GM12878 (cell line): Measurements from ENCODE around the gene PTPRF. TPM values are rescaled to one million over a fixed set of nuclear protein-coding genes. Genes with fewer than 3 reads are reported as not detected.

Experiments
- ATAC-seq: fragments of 200-7000 bp; cut with Tn5 transposase; 3 replicates; pipeline ENCODE4 v1.9.1; 2020; ENCODE audit warnings: mild to moderate bottlenecking, moderate library complexity
- BruUV-seq: library from RNA; stranded (reverse); fragments of 400-500 nt; replicated peaks from 2 replicates; lab custom pipeline; 2021; lab: Mats Ljungman, UMichigan
- CTCF ChIA-PET: fragments of 300-600 bp; sonication (Branson Sonifier 250); formaldehyde crosslinking; extraction: SDS; loops from one replicate; lab custom pipeline; 2021; ENCODE audit warnings: inconsistent platforms; lab: Yijun Ruan, JAX
- POLR2A ChIA-PET: fragments of 350-600 bp; formaldehyde crosslinking; extraction: SDS; loops from one replicate; lab custom pipeline; 2021; ENCODE audit warnings: inconsistent platforms; lab: Charles Lee
- RAD21 ChIA-PET: fragments of 300-600 bp; sonication (Branson Sonifier 250); formaldehyde crosslinking; loops from one replicate; lab custom pipeline; 2023; ENCODE audit warnings: antibody characterized with exemption; ENCODE audit not compliant: unreplicated experiment; lab: Charles Lee
- SMC1A ChIA-PET: fragments of 300-600 bp; sonication (Branson Sonifier 250); formaldehyde crosslinking; loops from one replicate; lab custom pipeline; 2023; ENCODE audit not compliant: unreplicated experiment, uncharacterized antibody; lab: Charles Lee
- DNase-seq: peaks from one replicate; pipeline ENCODE4 v3.0.0-alpha.2; 2011; ENCODE audit warnings: low read depth, low spot score
- FAIRE-seq: peaks from 3 replicates; lab custom pipeline; 2011; peaks lifted over from hg19 to GRCh38; lab: Jason Lieb, UNC
- H2AFZ ChIP-seq: 2 replicates; pipeline ENCODE4 v1.6.0; 2011; ENCODE audit warnings: low read depth, low read length, control low read depth; ENCODE audit not compliant: control insufficient read depth
- H3K27ac ChIP-seq: 2 replicates; pipeline ENCODE4 v1.5.1; 2011; ENCODE audit warnings: control low read depth; ENCODE audit not compliant: control insufficient read depth, insufficient read depth
- H3K27me3 ChIP-seq, 2 experiments: replicated peaks in 1 of 2; 2 replicates each; pipeline versions ENCODE4 v1.6.0 to v1.6.1; 2011; ENCODE audit warnings: low read length in 1 of 2; ENCODE audit not compliant: control insufficient read depth in 2 of 2, insufficient read depth in 2 of 2
- H3K36me3 ChIP-seq, 2 experiments: 2 replicates each; pipeline ENCODE4 v1.5.1; 2011; ENCODE audit warnings: low read length in 1 of 2; ENCODE audit not compliant: control insufficient read depth in 2 of 2, insufficient read depth in 2 of 2
- H3K4me1 ChIP-seq: 2 replicates; pipeline ENCODE4 v1.6.1; 2011; ENCODE audit warnings: mild to moderate bottlenecking, low read length, moderate library complexity, mixed read lengths; ENCODE audit not compliant: control insufficient read depth, insufficient read depth
- H3K4me2 ChIP-seq: 2 replicates; pipeline ENCODE4 v1.6.0; 2011; ENCODE audit warnings: control low read depth; ENCODE audit not compliant: control insufficient read depth, insufficient read depth
- H3K4me3 ChIP-seq: fragments of 200-600 bp; sonication (generic); 2 replicates; pipeline ENCODE4 v1.5.1; 2016
- H3K79me2 ChIP-seq: 2 replicates; pipeline ENCODE4 v1.6.0; 2011; ENCODE audit warnings: low read length; ENCODE audit not compliant: control insufficient read depth, insufficient read depth
- H3K9ac ChIP-seq: 2 replicates; pipeline ENCODE4 v1.8.0; 2011; ENCODE audit warnings: low read length, control low read depth, mixed read lengths; ENCODE audit not compliant: control insufficient read depth, insufficient read depth
- H3K9me3 ChIP-seq: replicated peaks from 3 replicates; pipeline ENCODE4 v1.5.1; 2011; ENCODE audit warnings: mild to moderate bottlenecking, low read length; ENCODE audit not compliant: control insufficient read depth, insufficient read depth
- H4K20me1 ChIP-seq: 2 replicates; pipeline ENCODE4 v1.6.0; 2011; ENCODE audit not compliant: control insufficient read depth, insufficient read depth
- PKNOX1 ChIP-seq: fragments of 450-650 bp; IDR thresholded peaks from 2 replicates; pipeline ENCODE4 v1.6.1; 2016; ENCODE audit warnings: mild to moderate bottlenecking
- RELB ChIP-seq: fragments of 450-650 bp; IDR thresholded peaks from 2 replicates; pipeline ENCODE4 v1.6.1; 2017; ENCODE audit warnings: low read depth, mild to moderate bottlenecking, moderate library complexity
- ZNF384 ChIP-seq: IDR thresholded peaks from 2 replicates; pipeline ENCODE4 v1.6.1; 2012; ENCODE audit warnings: low read depth, mild to moderate bottlenecking, low read length, improper control_type of control experiment, borderline replicate concordance
- WGBS: methylation state at CpG from one replicate; pipeline ENCODE4 v1.1.6; 2016; ENCODE audit warnings: low lambda C conversion rate; ENCODE audit not compliant: insufficient replicate concordance, insufficient coverage; ENCODE audit errors: missing lambda C conversion rate; 5-methylcytosine and 5-hydroxymethylcytosine counted together
- in situ Hi-C: fragments of 300-500 bp; cut with MboI; formaldehyde crosslinking; loops from 9 replicates; pipeline ENCODE4 v1.14.3; 2018; ENCODE audit warnings: mixed read lengths
- intact Hi-C: fragments of 100-400 bp; cut with micrococcal nuclease; formaldehyde crosslinking; loops from one replicate; pipeline ENCODE4 v1.14.2; 2022; ENCODE audit not compliant: unreplicated experiment
- polyA plus RNA-seq, 11 experiments: library from polyadenylated mRNA; depleted of rRNA in 4 of 11; unstranded in 6 of 11; stranded (reverse) in 5 of 11; fragments of >200 nt; fragmentation: Nextera tagmentation in 4 of 11; fragmentation: Illumina TruSeq in 1 of 11; extraction: Ambion mirVana in 4 of 11; extraction: Trizol in 1 of 11; gene quantifications; 1 replicate in 1 of 11; 2 replicates in 10 of 11; pipeline versions ENCODE4 v1.2.1 to v1.2.3, GENCODE V29; 2011 to 2016; ENCODE audit warnings: inconsistent platforms in 2 of 11, missing spikeins in 2 of 11, low read depth in 1 of 11
- total RNA-seq, 4 experiments: library from RNA; depleted of rRNA in 3 of 4; stranded (reverse); fragments of >200 nt in 3 of 4; fragmentation: Illumina TruSeq in 1 of 4; extraction: Trizol in 1 of 4; gene quantifications; 2 replicates each; pipeline versions ENCODE4 v1.2.1 to v1.2.3, GENCODE V29; 2013 to 2021

The PTPRF gene
- total and polyA plus RNA-seq, 10 of the 15 experiments (the other 5 are each of a cell fraction or from before 2014, with no cell fraction given): 0.04 to 2.6 (median 0.32) TPM

- no peak overlapping the region for H3K9ac ChIP-seq
- ATAC-seq (peak; percentile 92), FAIRE-seq (no peak), DNase-seq (no peak)
- peak overlapping the region; percentile 37 for H2AFZ ChIP-seq
- RAD21 ChIA-PET: interaction anchor here (1.2 kb wide), 1 partner anchor 15 kb away, joined by 3 read pairs; no protein-coding TSS in a partner anchor
- H3K36me3 ChIP-seq: no peaks in the 10 kb centered on the region
- H4K20me1 ChIP-seq: no peaks in the 10 kb centered on the region
- 26% methylated on average over 6 of the region's 6 CpGs for WGBS
- peaks cover 0 to 4% of the 10 kb centered on the region in 2 experiments; a peak in 2 of 4 replicates for H3K27me3 ChIP-seq
- TF ChIP-seq ZNF384 (no peak), RELB (peak; percentile 63), PKNOX1 (no peak)
- intact Hi-C loops: no loop called here
- POLR2A ChIA-PET: interaction anchor here (0.5 to 0.8 kb wide), 2 partner anchors 81 to 89 kb away, joined by 3 to 10 read pairs; partner anchors contain the start of gene KDM4A
- in situ Hi-C loops: no loop called here
- no peaks in the 10 kb centered on the region for H3K9me3 ChIP-seq
- CTCF ChIA-PET: interaction anchor here (0.5 to 1.4 kb wide), 4 partner anchors 15 to 366 kb away, joined by 3 to 7 read pairs (median 4); no protein-coding TSS in a partner anchor
- no peak overlapping the region for H3K27ac ChIP-seq
- SMC1A ChIA-PET: interaction anchor here (0.8 to 1.5 kb wide), 3 partner anchors 9 to 365 kb away, joined by 3 read pairs; no protein-coding TSS in a partner anchor
- no peaks in the 10 kb centered on the region for H3K79me2 ChIP-seq
- peaks cover 3% of the 10 kb centered on the region; the same call in 1 of the 2 replicates for H3K4me1 ChIP-seq
- 0 out of 2 replicates have a peak overlapping the region, but pooled peaks have one; percentile 3 for H3K4me2 ChIP-seq
- BruUV-seq: no TSS peak
- no peak overlapping the region for H3K4me3 ChIP-seq
Measured at GRCh38 chr1:43569175-43569574, 38.5 kb downstream of the PTPRF start.
